HepG2 (cell line): ENCODE results near the gene TUBB. TPM values are rescaled to one million over a fixed set of nuclear protein-coding genes. Genes with fewer than 3 reads are reported as not detected.

Experiments
- CBX2 ChIP-seq, 2 experiments: fragments of 200-600 bp in 1 of 2; sonication (generic); formaldehyde crosslinking in 1 of 2; IDR thresholded peaks; 2 replicates each; pipeline versions ENCODE4 v1.7.0 to v1.8.1; 2018 to 2022; ENCODE audit warnings: low read depth in 2 of 2, low read length in 1 of 2, mild to moderate bottlenecking in 1 of 2, missing genetic modification reagents in 1 of 2
- FUBP1 ChIP-seq: sonication (generic); formaldehyde crosslinking; IDR thresholded peaks from 2 replicates; pipeline ENCODE4 v1.5.1; 2020; ENCODE audit warnings: missing genetic modification reagents, mild to moderate bottlenecking, borderline replicate concordance
- IKZF4 ChIP-seq: sonication (generic); formaldehyde crosslinking; IDR thresholded peaks from 2 replicates; pipeline ENCODE4 v1.5.1; 2020; ENCODE audit warnings: borderline replicate concordance, mild to moderate bottlenecking, low read depth, missing genetic modification reagents; ENCODE audit errors: not compliant biosample characterization
- MAZ ChIP-seq, 2 experiments: sonication (generic) in 1 of 2; formaldehyde crosslinking in 1 of 2; IDR thresholded peaks; 2 replicates each; pipeline versions ENCODE4 v1.5.0 to v1.6.1; 2012 to 2020; ENCODE audit warnings: low read depth in 2 of 2, mild to moderate bottlenecking in 2 of 2, borderline replicate concordance in 1 of 2, improper control_type of control experiment in 1 of 2, low read length in 1 of 2, missing genetic modification reagents in 1 of 2, moderate library complexity in 1 of 2
- MTF1 ChIP-seq: sonication (generic); formaldehyde crosslinking; IDR thresholded peaks from 2 replicates; pipeline ENCODE4 v1.5.0; 2020; ENCODE audit warnings: missing genetic modification reagents
- SRY ChIP-seq: sonication (generic); formaldehyde crosslinking; IDR thresholded peaks from 2 replicates; pipeline ENCODE4 v1.8.0; 2022; ENCODE audit warnings: mild to moderate bottlenecking, missing genetic modification reagents
- USF2 ChIP-seq, 2 experiments: sonication (generic) in 1 of 2; formaldehyde crosslinking in 1 of 2; IDR thresholded peaks; 2 replicates each; pipeline versions ENCODE4 v1.5.1 to v1.6.1; 2011 to 2020; ENCODE audit warnings: borderline replicate concordance in 1 of 2, low read depth in 1 of 2, low read length in 1 of 2, mild to moderate bottlenecking in 1 of 2, missing genetic modification reagents in 1 of 2, moderate library complexity in 1 of 2
- ZFP37 ChIP-seq: sonication (generic); formaldehyde crosslinking; IDR thresholded peaks from 2 replicates; pipeline ENCODE4 v1.4.0; 2020; ENCODE audit warnings: missing genetic modification reagents, borderline replicate concordance
- ZNF24 ChIP-seq: fragments of 450-650 bp; IDR thresholded peaks from 2 replicates; pipeline ENCODE4 v1.6.1; 2017; ENCODE audit warnings: antibody characterized with exemption, mild to moderate bottlenecking
- ZNF296 ChIP-seq: sonication (generic); formaldehyde crosslinking; conservative IDR thresholded peaks from 2 replicates; pipeline ENCODE4 v1.5.0; 2020; ENCODE audit warnings: mild to moderate bottlenecking, missing genetic modification reagents
- ZNF343 ChIP-seq: sonication (generic); formaldehyde crosslinking; IDR thresholded peaks from 2 replicates; pipeline ENCODE4 v1.4.0; 2020; ENCODE audit warnings: mild to moderate bottlenecking, missing genetic modification reagents
- ZNF512B ChIP-seq: sonication (generic); formaldehyde crosslinking; IDR thresholded peaks from 2 replicates; pipeline ENCODE4 v1.5.1; 2020; ENCODE audit warnings: missing genetic modification reagents, mild to moderate bottlenecking, borderline replicate concordance
- ZNF547 ChIP-seq: sonication (generic); formaldehyde crosslinking; IDR thresholded peaks from 2 replicates; pipeline ENCODE4 v1.5.1; 2020; ENCODE audit warnings: mild to moderate bottlenecking, missing genetic modification reagents
- ZNF552 ChIP-seq: sonication (generic); formaldehyde crosslinking; IDR thresholded peaks from 2 replicates; pipeline ENCODE4 v1.9.0; 2022; ENCODE audit warnings: missing genetic modification reagents, mild to moderate bottlenecking, borderline replicate concordance
- ZNF639 ChIP-seq: conservative IDR thresholded peaks from 2 replicates; pipeline ENCODE4 v1.6.1; 2018; ENCODE audit warnings: missing genetic modification reagents
- ZNF678 ChIP-seq: sonication (generic); formaldehyde crosslinking; IDR thresholded peaks from 2 replicates; pipeline ENCODE4 v1.4.0; 2020; ENCODE audit warnings: mild to moderate bottlenecking, missing genetic modification reagents
- ZNF839 ChIP-seq: sonication (generic); formaldehyde crosslinking; IDR thresholded peaks from 2 replicates; pipeline ENCODE4 v1.4.0; 2020; ENCODE audit warnings: missing genetic modification reagents, mild to moderate bottlenecking, borderline replicate concordance
- ZNF891 ChIP-seq: sonication (generic); formaldehyde crosslinking; IDR thresholded peaks from 2 replicates; pipeline ENCODE4 v1.5.0; 2020; ENCODE audit warnings: mild to moderate bottlenecking, missing genetic modification reagents
- polyA plus RNA-seq, 8 experiments: library from polyadenylated mRNA; depleted of rRNA in 3 of 8; stranded (reverse) in 7 of 8; unstranded in 1 of 8; fragments of >200 nt; fragmentation: Illumina TruSeq in 4 of 8; extraction: Trizol in 4 of 8; gene quantifications; 2 replicates each; pipeline versions ENCODE4 v1.2.1 to v1.2.3, GENCODE V29; 2011 to 2016; ENCODE audit warnings: low read depth in 4 of 8, missing spikeins in 1 of 8, mixed read lengths in 1 of 8; ENCODE audit not compliant: insufficient read depth in 1 of 8
- total RNA-seq, 5 experiments: library from RNA; depleted of rRNA; stranded (reverse); fragments of >200 nt; fragmentation: Illumina TruSeq; extraction: Trizol; gene quantifications; 2 replicates each; pipeline ENCODE4 v1.2.3, GENCODE V29; 2016; ENCODE audit warnings: low read depth in 1 of 5

TUBB gene
- total and polyA plus RNA-seq, 2 of the 13 experiments (the other 11 are each of a cell fraction or from before 2014, with no cell fraction given) = 911 to 1,163 TPM

GRCh38 chr6:30744054-30744805 is 24.1 kb downstream of the TUBB start, which contains the start of gene IER3 (continued):
- no peak for TF ChIP-seq FUBP1 (CRISPR knock-in tag)
- TF ChIP-seq MAZ (IDR thresholded peaks at IDR 0.05; ENCODE audit: borderline replicate concordance, low read depth, low read length) = peak; percentile 81
- TF ChIP-seq MAZ (CRISPR knock-in tag; IDR thresholded peaks at IDR 0.05; ENCODE audit: low read depth) = peak; percentile 84
- no peak for TF ChIP-seq IKZF4
- no peak for TF ChIP-seq ZNF839 (CRISPR knock-in tag)
- TF ChIP-seq ZNF24 = no peak
- TF ChIP-seq ZFP37 (CRISPR knock-in tag) = no peak; the same call in 1 of the 2 replicates
- TF ChIP-seq ZNF547 (CRISPR knock-in tag) = no peak
- peak; percentile 86; the same call in 1 of the 2 replicates for TF ChIP-seq ZNF891 (CRISPR knock-in tag)
- no peak for TF ChIP-seq ZNF512B (CRISPR knock-in tag)
- TF ChIP-seq ZNF639 (CRISPR knock-in tag) = peak; percentile 65; the same call in 1 of the 2 replicates
- TF ChIP-seq ZNF343 (CRISPR knock-in tag) = no peak
- peak; percentile 95 for TF ChIP-seq ZNF296 (CRISPR knock-in tag)
- TF ChIP-seq ZNF552 (CRISPR knock-in tag) = no peak; the same call in 1 of the 2 replicates
- peak; percentile 89 for TF ChIP-seq SRY (CRISPR knock-in tag)
- no peak for TF ChIP-seq ZNF678 (CRISPR knock-in tag)
- TF ChIP-seq USF2 (IDR thresholded peaks at IDR 0.05; ENCODE audit: low read depth, low read length) = no peak
- TF ChIP-seq USF2 (CRISPR knock-in tag; IDR thresholded peaks at IDR 0.05; ENCODE audit: borderline replicate concordance) = no peak
- TF ChIP-seq MTF1 = peak; percentile 54; the same call in 1 of the 2 replicates
- no peak for TF ChIP-seq CBX2 (IDR thresholded peaks at IDR 0.05; ENCODE audit: low read depth, low read length)
- no peak for TF ChIP-seq CBX2 (CRISPR knock-in tag; IDR thresholded peaks at IDR 0.05; ENCODE audit: low read depth)
